Measurements from ENCODE around the gene MYL12A. TPM values are rescaled to one million over a fixed set of nuclear protein-coding genes. Genes with fewer than 3 reads are reported as not detected.

The MYL12A gene
- total and polyA plus RNA-seq, 2 of the 8 experiments (the other 6 are each of a cell fraction or from before 2014, with no cell fraction given) = 188 to 247 TPM

DNA sequence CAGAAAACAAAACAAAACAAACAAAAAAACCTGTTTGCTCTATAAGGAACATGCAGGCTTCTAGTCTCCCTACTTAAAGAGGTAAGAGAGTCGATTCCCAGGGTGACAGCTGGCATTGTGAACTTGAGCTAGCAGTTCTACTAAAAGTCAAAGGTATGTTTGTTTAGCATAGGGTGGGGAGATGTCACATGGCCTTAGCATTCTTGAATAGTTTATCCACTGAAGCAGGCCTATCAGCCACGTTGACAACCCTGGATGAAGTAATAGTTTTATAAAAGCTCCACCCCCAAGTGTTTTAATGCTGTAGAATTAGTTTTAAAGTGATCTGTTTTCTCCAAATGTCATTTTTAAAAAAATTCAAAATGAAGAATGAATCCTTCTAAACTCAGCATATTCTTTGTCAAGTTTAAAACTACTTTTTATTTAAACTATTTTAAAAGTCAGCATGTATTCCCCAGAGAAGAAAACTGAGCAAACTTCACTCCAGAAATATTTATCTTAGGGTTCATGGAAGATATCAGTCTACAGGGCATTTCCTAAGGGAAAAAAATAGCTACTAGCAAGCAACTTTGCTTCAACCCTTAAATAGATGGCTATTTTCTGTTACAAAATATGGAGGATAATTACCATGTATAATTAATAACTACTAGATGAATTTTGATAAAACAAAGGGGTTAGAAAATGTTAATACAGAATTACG lies 29.5 kb upstream of the MYL12A start (continued):
- no peak for TF ChIP-seq ZNF274 (IDR thresholded peaks at IDR 0.05; ENCODE audit: borderline replicate concordance, extremely low read depth, low read length)
- TF ChIP-seq JUND (IDR thresholded peaks at IDR 0.05; ENCODE audit: low read length) = no peak
- TF ChIP-seq, protein P1, sequence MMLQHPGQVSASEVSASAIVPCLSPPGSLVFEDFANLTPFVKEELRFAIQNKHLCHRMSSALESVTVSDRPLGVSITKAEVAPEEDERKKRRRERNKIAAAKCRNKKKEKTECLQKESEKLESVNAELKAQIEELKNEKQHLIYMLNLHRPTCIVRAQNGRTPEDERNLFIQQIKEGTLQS (IDR thresholded peaks at IDR 0.05; ENCODE audit: insufficient read depth, low read depth, low read length) = no peak
- no peak for TF ChIP-seq SAP30 (IDR thresholded peaks at IDR 0.05; ENCODE audit: insufficient read depth, insufficient replicate concordance, low read length)
